ENCODE measurements around the gene IFITM10.

IFITM10 gene

DNA sequence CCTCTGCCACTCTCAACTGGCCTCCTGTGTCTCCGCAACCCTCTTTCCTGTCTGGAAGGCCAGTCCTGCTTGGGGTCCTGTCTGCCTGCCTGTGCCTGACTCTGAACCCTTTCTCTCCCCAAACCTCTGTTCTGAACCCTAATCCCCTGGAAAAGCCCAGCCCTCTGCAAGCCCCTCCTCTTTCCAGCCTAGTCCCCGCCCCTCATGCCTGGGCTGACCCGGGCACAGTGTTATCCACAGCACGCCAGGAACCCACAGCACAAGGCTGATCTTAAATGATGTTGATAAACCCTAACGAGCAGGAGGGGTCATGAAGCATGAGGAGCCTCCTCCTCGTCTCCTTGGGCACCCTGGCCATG, at the start of gene IFITM10:
Gene IFITM10, minus strand, starts transcription at position 115 of the 359 bp plus-strand sequence. CDS start 153 bp downstream, outside the sequence.
- peak within 1 kb of the TSS; percentile 53 for H3K27ac Mint-ChIP-seq
- H3K36me3 Mint-ChIP-seq, result peaks cover 25% of the 10 kb centered on the region

DNA sequence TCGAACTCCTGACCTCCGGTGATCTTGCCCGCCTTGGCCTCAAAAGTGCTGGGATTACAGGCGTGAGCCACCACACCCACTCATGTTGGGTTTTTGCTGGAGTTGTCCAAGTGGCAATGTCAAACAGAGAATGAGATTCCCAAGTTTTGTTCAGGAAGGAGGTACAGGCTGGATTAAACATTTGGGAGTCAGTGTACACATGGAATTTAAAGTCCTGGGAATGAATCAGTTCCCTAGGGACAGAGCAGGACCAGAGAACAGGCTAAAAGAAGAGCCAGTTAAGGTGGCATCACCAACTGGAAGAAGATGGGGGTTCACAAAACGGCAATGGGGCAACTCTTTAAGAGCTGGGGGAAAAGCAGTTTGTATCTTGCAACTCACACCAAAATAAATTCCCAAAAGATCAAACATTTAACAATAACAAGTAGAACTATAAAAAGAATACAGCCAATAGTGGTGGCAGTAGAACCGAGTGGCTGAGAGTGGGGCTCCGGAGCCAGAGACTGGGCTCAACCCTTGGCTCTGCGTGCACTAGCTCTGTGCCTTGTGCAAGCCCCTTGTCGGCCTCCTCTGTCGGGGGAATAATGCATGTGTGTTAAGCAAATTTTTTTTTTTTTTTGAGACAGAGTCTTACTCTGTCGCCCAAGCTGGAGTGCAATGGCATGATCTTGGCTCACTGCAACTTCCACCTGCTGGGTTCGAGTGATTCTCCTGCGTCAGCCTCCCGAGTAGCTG, 47.2 kb upstream of the IFITM10 start:
- Mint-ChIP-seq H3K4me1 (peaks cover 3% of the 10 kb centered on the region), H3K9me3 (peaks cover under 1% of the 10 kb centered on the region), H3K27me3 (peaks cover 73% of the 10 kb centered on the region), H3K36me3 (no peaks in the 10 kb centered on the region), H3K27ac (no peak overlapping the region), H3K4me3 (no peak overlapping the region)
- no peak for ATAC-seq

More for the DNA sequence above, at the start of gene IFITM10:
- Mint-ChIP-seq H3K9me3 (peaks cover 5% of the 10 kb centered on the region), H3K27me3 (peaks cover 21% of the 10 kb centered on the region), H3K4me3 (peak within 1 kb of the TSS; percentile 53), H3K4me1 (peaks cover 27% of the 10 kb centered on the region)
- no peak for ATAC-seq

DNA sequence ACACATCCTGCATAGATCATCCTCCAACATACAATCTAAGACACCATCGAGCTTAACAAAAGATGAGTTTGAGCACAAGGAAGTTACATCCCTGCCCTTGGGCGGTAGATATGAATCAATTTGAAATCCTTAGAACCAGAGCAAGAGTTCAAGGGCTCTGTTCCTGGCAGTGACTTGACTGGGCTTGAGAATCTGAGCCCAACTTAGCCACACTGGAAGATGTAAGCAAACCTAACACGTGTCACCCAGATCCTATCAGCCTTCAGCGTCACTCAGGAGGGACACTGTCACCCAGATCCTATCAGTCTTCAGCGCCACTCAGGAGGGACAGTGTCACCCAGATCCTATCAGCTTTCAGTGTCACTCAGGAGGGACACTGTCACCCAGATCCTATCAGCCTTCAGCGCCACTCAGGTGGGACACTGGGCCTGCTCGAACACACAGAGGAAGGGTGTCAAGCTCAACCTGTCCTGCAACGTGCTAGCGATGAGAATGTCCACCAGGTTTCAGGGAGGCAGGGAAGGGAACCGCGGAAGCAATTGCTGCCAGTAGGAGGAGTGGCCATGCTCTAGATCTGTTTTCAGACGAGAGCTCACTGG, 46.1 kb upstream of the IFITM10 start:
- no peak for ATAC-seq
- peaks cover 2% of the 10 kb centered on the region for H3K9me3 Mint-ChIP-seq
- peaks cover 70% of the 10 kb centered on the region for H3K27me3 Mint-ChIP-seq
- peaks cover 5% of the 10 kb centered on the region for H3K4me1 Mint-ChIP-seq
- no peak overlapping the region for H3K4me3 Mint-ChIP-seq
- H3K27ac Mint-ChIP-seq, result no peak overlapping the region
- H3K36me3 Mint-ChIP-seq, result no peaks in the 10 kb centered on the region

DNA sequence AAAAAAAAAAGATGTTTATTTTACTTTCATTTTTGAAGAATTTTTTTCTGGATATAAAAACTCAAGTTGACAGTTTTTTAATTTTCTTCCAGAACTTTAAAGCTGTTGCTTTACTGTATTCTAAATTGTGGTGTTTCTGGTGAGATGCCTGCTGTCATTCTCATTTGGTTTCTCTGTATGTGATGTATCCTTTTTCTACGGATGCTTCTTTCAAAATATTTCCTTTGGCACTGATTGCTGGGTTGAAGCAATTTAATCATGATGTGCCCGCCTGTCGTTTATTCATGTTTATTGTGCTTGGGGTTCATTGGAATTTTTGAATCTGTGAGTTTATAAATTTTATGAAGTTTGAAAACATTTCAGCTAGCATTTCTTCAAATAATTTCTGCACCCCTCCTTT, 42.7 kb upstream of the IFITM10 start:
- no peak for ATAC-seq
- peaks cover 5% of the 10 kb centered on the region for H3K4me1 Mint-ChIP-seq
- no peak overlapping the region for H3K4me3 Mint-ChIP-seq
- no peaks in the 10 kb centered on the region for H3K36me3 Mint-ChIP-seq
- H3K27me3 Mint-ChIP-seq, result peaks cover 52% of the 10 kb centered on the region
- H3K27ac Mint-ChIP-seq, result no peak overlapping the region
- H3K9me3 Mint-ChIP-seq, result peaks cover 2% of the 10 kb centered on the region

DNA sequence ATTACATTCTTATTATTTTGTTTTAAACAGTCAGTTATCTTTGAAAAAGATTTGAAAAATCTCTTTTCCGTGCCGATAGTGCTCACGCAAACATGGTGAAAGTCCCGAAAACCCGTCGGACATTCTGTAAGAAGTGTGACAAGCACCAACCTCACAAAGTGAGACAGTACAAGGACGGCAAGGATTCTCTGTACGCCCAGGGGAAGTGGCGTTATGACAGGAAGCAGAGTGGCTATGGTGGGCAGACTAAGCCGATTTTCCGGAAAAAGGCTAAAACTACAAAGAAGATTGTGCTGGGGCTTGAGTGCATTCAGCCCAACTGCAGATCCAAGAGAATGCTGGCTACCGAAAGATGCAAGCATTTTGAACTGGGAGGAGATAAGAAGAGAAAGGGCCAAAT, 42.1 kb upstream of the IFITM10 start:
- peaks cover 48% of the 10 kb centered on the region for H3K27me3 Mint-ChIP-seq
- no peak overlapping the region for H3K27ac Mint-ChIP-seq
- peaks cover 5% of the 10 kb centered on the region for H3K4me1 Mint-ChIP-seq
- H3K9me3 Mint-ChIP-seq, result peaks cover 2% of the 10 kb centered on the region
- no peak for ATAC-seq
- H3K36me3 Mint-ChIP-seq, result no peaks in the 10 kb centered on the region
- no peak overlapping the region for H3K4me3 Mint-ChIP-seq

DNA sequence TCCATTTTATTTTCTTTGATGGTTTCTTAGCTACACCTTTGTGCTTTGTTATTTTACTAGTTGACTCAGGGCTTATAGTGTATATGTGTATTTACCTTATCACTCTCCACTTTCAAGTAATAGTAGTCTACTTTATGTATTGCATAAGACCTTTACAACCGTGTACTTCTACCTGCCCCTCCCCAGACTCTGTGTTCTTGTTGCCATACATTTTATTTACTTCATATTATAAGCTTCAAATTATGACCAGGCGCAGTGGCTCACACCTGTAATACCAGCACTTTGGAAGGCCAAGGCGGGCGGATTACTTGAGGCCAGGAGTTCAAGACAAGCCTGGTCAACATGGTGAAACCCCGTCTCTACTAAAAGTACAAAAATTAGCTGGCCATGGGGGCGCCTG, 41.5 kb upstream of the IFITM10 start:
- H3K4me1 Mint-ChIP-seq, result peaks cover 5% of the 10 kb centered on the region
- H3K27ac Mint-ChIP-seq, result no peak overlapping the region
- no peaks in the 10 kb centered on the region for H3K36me3 Mint-ChIP-seq
- H3K4me3 Mint-ChIP-seq, result no peak overlapping the region
- no peak for ATAC-seq
- H3K9me3 Mint-ChIP-seq, result peaks cover 2% of the 10 kb centered on the region
- H3K27me3 Mint-ChIP-seq, result peaks cover 42% of the 10 kb centered on the region

DNA sequence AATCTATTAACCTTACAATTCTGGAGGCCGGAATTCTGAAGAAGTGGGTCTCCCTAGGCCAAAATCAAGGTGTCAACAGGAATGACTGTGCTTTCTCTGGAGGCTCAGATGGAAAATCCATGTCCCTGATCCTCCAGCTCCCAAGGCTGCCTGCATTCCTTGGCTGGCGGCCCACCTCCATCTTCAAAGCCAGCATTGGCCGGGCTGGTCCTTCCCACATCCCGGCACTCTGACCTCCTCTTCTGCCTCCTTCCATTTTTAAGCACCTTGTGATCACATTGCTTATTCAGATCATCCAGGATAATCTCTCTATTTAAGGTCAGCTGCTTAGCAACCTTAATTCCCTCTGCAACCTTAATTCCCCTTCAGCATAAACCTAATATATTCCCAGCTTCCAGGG, 36.1 kb upstream of the IFITM10 start:
- H3K27me3 Mint-ChIP-seq, result no peaks in the 10 kb centered on the region
- no peak overlapping the region for H3K4me3 Mint-ChIP-seq
- peaks cover 13% of the 10 kb centered on the region for H3K4me1 Mint-ChIP-seq
- H3K36me3 Mint-ChIP-seq, result no peaks in the 10 kb centered on the region
- ATAC-seq, result no peak
- no peak overlapping the region for H3K27ac Mint-ChIP-seq
- H3K9me3 Mint-ChIP-seq, result no peaks in the 10 kb centered on the region

DNA sequence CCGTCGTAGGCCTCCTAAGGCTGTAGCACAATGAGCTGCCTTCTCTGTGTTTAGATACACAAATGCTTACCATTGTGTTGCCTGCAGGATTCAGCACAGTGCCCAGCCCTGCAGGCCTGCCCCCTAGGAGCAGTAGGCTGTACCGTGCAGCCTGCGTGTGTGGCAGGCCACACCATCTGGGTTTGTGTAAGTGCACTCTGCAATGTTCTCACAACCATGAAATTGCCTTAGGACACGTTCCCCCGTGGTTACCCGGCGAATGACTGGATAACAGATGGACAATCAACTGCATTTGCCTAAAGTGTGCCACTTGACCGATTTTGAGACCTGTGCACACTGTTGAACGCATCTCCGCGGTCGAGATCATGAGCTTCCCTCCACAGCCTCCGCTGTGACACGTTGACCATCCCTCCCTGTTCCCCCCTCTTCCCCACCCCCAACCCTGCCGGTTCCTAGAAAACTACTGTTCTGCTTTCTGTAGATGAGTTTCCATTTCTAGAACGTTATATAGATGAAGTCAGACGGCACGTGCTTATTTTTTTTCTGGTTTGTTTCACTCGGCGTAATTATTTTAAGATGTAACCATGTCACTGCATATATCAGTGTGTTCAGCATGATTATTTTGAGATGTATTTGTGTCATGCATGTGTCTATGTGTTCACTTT, 35.5 kb upstream of the IFITM10 start:
- H3K9me3 Mint-ChIP-seq, result no peaks in the 10 kb centered on the region
- no peak overlapping the region for H3K27ac Mint-ChIP-seq
- H3K4me1 Mint-ChIP-seq, result peaks cover 19% of the 10 kb centered on the region

DNA sequence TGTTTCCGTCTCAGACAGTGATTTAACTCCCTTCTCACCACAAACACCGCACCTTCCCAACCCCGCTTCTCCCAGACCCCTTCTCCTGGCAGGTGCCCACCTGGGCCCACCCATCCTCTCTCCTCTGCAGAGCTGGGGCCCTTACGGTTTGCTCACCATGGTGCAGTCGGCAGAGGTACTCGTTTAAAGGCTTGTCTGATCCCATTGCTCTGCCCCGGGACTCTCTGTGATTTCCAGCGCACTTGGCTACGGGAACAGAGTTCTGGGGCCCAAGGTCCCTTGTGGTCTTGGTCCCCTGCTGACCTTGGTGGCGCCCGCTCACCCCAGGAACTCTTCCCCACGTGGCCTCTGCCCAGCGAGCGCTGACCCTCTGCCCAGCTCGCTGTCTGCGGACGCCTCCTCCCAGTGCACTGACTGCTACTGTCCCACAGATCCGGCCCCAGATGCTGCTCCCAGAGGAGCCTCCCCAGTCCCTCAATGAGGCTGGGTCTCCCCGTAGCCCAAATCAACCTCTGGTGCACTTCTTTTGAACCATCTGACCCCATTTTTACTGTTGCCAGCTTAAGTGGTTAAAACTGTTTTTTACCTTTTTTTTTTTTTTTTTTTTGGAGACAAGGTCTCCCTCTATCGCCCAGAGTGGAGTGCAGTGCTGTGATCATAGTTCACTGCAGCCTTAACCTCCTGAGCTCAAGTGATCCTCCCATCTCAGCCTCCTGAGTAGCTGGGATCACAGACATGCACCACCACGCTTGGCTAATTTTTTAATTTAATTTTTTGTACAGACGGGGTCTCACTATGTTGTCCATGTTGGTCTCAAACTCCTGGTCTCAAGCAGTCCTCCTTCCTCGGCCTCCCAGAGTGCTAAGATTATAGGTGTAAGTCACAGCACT, 34.6 kb upstream of the IFITM10 start:
- Mint-ChIP-seq H3K9me3 (no peaks in the 10 kb centered on the region), H3K4me1 (peaks cover 28% of the 10 kb centered on the region), H3K4me3 (no peak overlapping the region), H3K27me3 (no peaks in the 10 kb centered on the region), H3K36me3 (no peaks in the 10 kb centered on the region), H3K27ac (no peak overlapping the region)
- ATAC-seq, result no peak

More for the DNA sequence above, 35.5 kb upstream of the IFITM10 start:
- Mint-ChIP-seq H3K36me3 (no peaks in the 10 kb centered on the region), H3K4me3 (no peak overlapping the region), H3K27me3 (no peaks in the 10 kb centered on the region)
- ATAC-seq, result no peak

DNA sequence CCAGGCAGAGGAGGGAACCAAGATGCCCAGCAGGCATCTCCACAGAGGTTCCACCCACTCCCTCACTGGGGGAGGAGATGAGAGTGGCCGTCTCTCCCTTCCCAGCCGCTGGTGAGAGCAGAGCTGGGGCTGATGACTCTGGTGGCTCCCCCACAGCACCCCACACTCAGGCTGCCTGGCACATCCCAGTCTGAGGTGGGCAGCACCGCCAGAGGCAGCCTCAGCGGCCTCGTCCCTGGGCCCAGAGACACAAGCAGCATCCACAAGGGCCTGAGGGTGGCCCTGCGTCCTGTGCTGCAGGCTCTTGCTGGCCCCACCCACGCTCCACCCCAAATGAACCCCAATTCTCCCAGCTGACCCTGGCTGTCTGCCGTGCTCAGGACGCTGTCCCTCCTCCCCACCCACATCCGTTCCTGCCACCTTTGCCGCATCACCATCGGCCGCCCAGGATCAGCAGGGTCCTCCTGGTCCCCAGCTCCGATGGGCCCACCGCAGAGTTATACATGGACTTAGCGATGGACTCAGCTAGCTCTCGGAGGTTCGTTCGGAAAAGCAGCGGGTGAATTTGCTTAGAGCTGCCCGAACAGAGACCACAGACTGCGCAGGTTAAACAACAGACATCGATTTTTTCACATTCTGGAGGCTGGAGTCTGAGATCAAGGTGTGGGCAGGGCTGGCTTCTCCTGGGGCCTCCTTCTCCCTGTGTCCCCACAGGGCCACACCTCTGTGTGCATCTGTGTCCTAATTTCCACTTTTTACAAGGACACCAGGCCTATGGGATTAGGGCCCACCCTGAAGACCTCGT, 33.5 kb upstream of the IFITM10 start:
- Mint-ChIP-seq H3K9me3 (no peaks in the 10 kb centered on the region), H3K4me1 (peaks cover 30% of the 10 kb centered on the region), H3K4me3 (no peak overlapping the region), H3K27me3 (no peaks in the 10 kb centered on the region), H3K27ac (no peak overlapping the region), H3K36me3 (no peaks in the 10 kb centered on the region)
- no peak for ATAC-seq

DNA sequence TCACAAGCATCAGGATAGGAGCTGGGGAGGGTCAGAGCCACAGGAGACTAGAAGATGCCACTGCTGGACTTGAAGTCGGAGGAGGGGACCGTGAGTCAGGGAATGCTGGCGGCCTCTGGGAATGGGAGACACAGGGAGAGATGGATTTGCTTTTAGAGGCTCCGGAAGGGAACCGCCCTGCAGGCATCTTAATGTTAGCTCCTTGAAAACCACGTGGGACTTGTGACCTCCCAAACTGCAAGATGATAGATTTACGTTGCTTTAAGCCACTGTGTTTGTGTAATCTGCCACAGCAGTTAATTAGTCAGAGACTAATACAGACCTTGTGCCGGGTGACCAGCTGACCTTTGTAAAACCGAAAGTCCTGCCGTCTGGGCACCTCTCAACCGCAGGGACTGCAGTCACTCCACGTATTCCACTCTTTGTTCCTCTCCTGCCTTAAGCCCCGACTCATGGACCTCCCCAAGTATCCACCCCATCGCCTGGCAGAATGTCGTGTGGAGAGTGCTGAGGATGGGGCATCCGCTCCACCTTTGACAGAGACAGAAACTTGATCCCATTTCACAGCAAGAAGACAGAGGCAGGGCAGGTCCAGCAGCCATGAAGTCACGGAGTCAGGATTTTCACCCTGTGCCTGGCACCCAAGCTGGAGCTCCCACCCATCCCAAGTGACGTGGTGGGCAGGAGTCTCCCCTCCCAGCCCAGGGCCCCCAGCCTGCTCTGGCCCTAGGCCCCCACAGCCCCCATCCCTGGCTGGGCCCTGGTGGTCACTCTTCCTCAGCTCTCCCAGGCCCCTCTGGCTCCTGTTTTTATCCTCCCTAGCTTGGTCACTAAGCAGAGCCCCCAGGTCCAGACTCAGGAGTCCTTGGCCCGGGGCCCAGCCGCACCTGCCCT, 32.7 kb upstream of the IFITM10 start:
- ATAC-seq, result no peak
- no peak overlapping the region for H3K4me3 Mint-ChIP-seq
- H3K36me3 Mint-ChIP-seq, result no peaks in the 10 kb centered on the region
- H3K9me3 Mint-ChIP-seq, result no peaks in the 10 kb centered on the region
- H3K27me3 Mint-ChIP-seq, result no peaks in the 10 kb centered on the region
- H3K27ac Mint-ChIP-seq, result no peak overlapping the region
- H3K4me1 Mint-ChIP-seq, result peaks cover 30% of the 10 kb centered on the region

DNA sequence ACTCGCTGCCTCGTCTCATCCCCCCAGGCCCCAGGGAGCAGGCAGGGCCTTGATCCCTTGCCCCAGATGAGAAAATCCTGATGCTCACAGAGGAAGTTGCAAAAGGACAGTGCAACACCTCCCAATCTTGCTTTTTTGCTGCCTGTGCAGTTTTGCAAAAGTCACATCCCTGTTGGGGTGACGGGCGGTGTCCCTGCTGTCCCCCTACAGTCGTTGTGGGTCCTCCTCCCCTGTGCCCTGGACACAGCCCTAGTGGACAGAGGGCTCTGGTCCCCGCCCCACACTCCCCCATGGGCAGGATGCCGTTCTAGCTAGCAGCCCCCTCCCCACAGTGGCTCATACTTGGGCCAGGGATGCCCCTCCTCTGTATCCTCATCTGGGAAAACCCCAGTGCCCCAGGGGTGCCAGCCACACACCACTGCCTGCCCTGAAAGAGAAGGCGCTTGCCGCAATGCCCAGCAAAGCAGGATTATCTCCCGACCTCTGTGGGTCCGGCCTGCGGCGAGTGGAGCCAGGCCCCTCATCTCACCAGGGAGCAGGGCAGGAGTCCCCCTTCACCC, 31.7 kb upstream of the IFITM10 start:
- Mint-ChIP-seq H3K27ac (peak overlapping the region; percentile 54), H3K4me1 (peaks cover 30% of the 10 kb centered on the region), H3K27me3 (peaks cover 4% of the 10 kb centered on the region), H3K4me3 (no peak overlapping the region), H3K9me3 (no peaks in the 10 kb centered on the region), H3K36me3 (no peaks in the 10 kb centered on the region)
- no peak for ATAC-seq

DNA sequence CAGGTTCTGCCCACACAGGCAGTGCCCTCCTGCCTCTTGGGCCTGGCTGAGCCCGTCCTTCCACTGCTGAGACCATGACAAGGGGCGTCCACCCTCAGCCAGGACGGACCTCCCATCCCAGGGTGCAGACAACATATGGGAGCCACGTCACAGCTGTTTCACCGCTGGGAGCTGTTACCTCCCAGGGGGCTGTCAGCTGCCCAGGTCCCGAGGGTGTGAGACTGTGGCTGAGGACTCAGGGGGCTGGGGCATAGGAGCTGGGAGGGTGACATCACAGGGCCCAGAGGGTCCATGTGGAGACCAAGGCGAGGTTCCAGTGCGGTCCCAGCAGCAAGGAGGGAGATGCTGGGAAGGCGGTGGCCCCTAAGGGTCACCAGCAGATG, 31.2 kb upstream of the IFITM10 start:
- no peaks in the 10 kb centered on the region for H3K9me3 Mint-ChIP-seq
- no peaks in the 10 kb centered on the region for H3K36me3 Mint-ChIP-seq
- H3K27me3 Mint-ChIP-seq, result peaks cover 9% of the 10 kb centered on the region
- H3K4me3 Mint-ChIP-seq, result no peak overlapping the region
- peaks cover 30% of the 10 kb centered on the region for H3K4me1 Mint-ChIP-seq
- peak overlapping the region; percentile 54 for H3K27ac Mint-ChIP-seq
- ATAC-seq, result no peak
